Airway epithelial cell (primary cell): ENCODE data around the gene ABCC9. TPM values are rescaled to one million over a fixed set of nuclear protein-coding genes. Genes with fewer than 3 reads are reported as not detected.

Source experiments
- total RNA-seq: library from RNA; depleted of rRNA; stranded (reverse); fragments of >200 nt; gene quantifications from 2 replicates; pipeline ENCODE4 v1.2.3, GENCODE V29; 2015

ABCC9 gene
- 0.05 and 0.35 TPM in 2 replicates for total RNA-seq

GRCh38 chr12:21940549-21941505 is at the start of gene ABCC9:
ABCC9 (minus strand) TSS chr12:21941426; CDS start chr12:21936674, 4,752 bp downstream.

GRCh38 chr12:21774358-21775132 is 166.7 kb downstream of the ABCC9 start, which contains the start of gene KCNJ8:
KCNJ8 (minus strand) TSS chr12:21774706; CDS start chr12:21773616, 1,090 bp downstream.

Other genes starting within 250 kb of the ABCC9 start
- gene KCNJ8, start 166.7 kb downstream of the ABCC9 start, total RNA-seq: 0.14 and 0.33 TPM in 2 replicates
- gene CMAS, start 104.8 kb upstream of the ABCC9 start, total RNA-seq: 39.0 and 48.5 TPM in 2 replicates